Breast epithelium (tissue), 3 donors: ENCODE data around the gene SHB.

ENCODE experiments used
- CTCF ChIP-seq, 3 donors: fragments of 450-650 bp; IDR thresholded peaks; one replicate each; pipeline ENCODE4 v1.5.1; 2016 to 2017; ENCODE audit warnings: antibody characterized with exemption in 3 of 3, mild to moderate bottlenecking in 3 of 3, moderate library complexity in 3 of 3
- POLR2A ChIP-seq: fragments of 450-650 bp; IDR thresholded peaks from one replicate; pipeline ENCODE4 v1.6.1; 2016; ENCODE audit warnings: antibody characterized with exemption, mild to moderate bottlenecking, moderate library complexity

GRCh38 chr9:37938121-37938891, 130.7 kb downstream of the SHB start:
- TF ChIP-seq CTCF (IDR thresholded peaks at IDR 0.05): no peak
- no peak for TF ChIP-seq POLR2A
